GM12875 (cell line): ENCODE measurements around the gene COL4A1.

Source experiments
- H3K4me3 ChIP-seq: one replicate; pipeline ENCODE4 v1.5.1; 2011; ENCODE audit warnings: low read depth, low read length, control low read depth
- TF ChIP-seq, protein P1 (sequence below): IDR thresholded peaks from 2 replicates; pipeline ENCODE4 v1.5.1; 2011; ENCODE audit warnings: low read depth, mild to moderate bottlenecking, control low read depth, inconsistent platforms, low read length, moderate library complexity, borderline replicate concordance; ENCODE audit not compliant: insufficient read depth

COL4A1 gene

GRCh38 chr13:110284779-110285484 lies 22.0 kb downstream of the COL4A1 start:
- no peak overlapping the region for H3K4me3 ChIP-seq
- TF ChIP-seq, protein P1, sequence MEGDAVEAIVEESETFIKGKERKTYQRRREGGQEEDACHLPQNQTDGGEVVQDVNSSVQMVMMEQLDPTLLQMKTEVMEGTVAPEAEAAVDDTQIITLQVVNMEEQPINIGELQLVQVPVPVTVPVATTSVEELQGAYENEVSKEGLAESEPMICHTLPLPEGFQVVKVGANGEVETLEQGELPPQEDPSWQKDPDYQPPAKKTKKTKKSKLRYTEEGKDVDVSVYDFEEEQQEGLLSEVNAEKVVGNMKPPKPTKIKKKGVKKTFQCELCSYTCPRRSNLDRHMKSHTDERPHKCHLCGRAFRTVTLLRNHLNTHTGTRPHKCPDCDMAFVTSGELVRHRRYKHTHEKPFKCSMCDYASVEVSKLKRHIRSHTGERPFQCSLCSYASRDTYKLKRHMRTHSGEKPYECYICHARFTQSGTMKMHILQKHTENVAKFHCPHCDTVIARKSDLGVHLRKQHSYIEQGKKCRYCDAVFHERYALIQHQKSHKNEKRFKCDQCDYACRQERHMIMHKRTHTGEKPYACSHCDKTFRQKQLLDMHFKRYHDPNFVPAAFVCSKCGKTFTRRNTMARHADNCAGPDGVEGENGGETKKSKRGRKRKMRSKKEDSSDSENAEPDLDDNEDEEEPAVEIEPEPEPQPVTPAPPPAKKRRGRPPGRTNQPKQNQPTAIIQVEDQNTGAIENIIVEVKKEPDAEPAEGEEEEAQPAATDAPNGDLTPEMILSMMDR = no peak

- H3K4me3 ChIP-seq = no peak overlapping the region
- TF ChIP-seq, protein P1 = no peak
Measured at GRCh38 chr13:110283736-110284517, 23.0 kb downstream of the COL4A1 start.

GRCh38 chr13:110282316-110282841 lies 24.6 kb downstream of the COL4A1 start:
- no peak overlapping the region for H3K4me3 ChIP-seq
- TF ChIP-seq, protein P1 = no peak

DNA sequence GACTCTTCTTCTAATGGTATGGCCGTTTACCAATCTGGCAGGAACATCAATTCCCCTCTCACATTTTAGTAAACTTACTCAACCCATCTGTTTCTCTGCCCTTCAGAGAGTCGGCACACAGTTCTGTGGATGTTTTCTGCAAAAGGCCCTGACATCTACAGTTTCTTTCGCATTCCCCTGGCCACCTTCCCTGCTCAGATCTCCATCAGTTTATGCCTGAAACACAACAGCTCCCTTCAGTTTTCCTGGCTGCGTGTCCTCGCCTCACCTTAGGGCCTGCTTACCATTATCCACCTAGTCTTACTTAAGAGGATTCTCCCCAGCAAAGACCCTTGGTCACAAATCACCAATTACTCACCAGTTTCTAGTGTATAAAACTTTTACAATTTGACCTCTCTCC lies 25.2 kb downstream of the COL4A1 start:
- TF ChIP-seq, protein P1 = no peak
- no peak overlapping the region for H3K4me3 ChIP-seq

- TF ChIP-seq, protein P1 = no peak
- no peak overlapping the region for H3K4me3 ChIP-seq
Measured at GRCh38 chr13:110280985-110281688, 25.8 kb downstream of the COL4A1 start.

DNA sequence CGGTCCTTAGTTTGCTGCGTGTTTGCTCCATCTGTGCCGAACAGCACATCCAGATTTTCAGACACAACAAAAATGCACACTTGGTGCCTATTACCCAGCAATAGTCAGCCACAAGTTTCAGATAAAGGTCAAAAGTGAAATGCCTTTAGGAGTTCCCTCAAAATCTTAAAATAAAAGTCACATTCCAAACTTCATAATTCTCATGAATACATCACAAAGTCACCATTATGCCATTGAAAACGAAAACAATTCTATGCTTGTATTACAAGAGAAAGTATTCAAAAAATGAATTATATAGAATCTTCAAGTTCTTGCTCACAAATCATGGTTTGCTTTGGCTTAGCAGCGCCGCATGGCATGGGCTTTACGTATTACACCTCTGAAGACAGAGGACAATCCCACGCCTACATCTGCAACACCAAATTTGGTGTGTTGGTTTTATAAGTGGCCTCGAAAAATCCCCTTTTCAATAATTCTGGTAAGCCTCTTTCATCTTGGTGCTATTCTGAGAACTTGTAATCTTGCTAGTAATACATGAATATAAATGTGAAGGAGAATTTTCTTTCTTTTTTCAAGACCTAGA lies 26.6 kb downstream of the COL4A1 start:
- TF ChIP-seq, protein P1 = no peak
- H3K4me3 ChIP-seq = no peak overlapping the region
